A673 (cell line): ENCODE data around the gene RNF208. TPM values are rescaled to one million over a fixed set of nuclear protein-coding genes. Genes with fewer than 3 reads are reported as not detected.

Experiments used
- BruUV-seq: library from RNA; stranded (reverse); fragments of 400-500 nt; replicated peaks from 2 replicates; lab custom pipeline; 2021; lab: Mats Ljungman, UMichigan
- CTCF ChIA-PET: fragments of 300-600 bp; sonication (Branson Sonifier 250); formaldehyde crosslinking; loops from one replicate; lab custom pipeline; 2022; ENCODE audit warnings: antibody characterized with exemption; lab: Charles Lee
- POLR2A ChIA-PET: fragments of 300-600 bp; sonication (Branson Sonifier 250); formaldehyde crosslinking; loops from one replicate; lab custom pipeline; 2022; ENCODE audit warnings: antibody characterized with exemption; ENCODE audit not compliant: low non-redundant PET; lab: Charles Lee
- DNase-seq: peaks from one replicate; pipeline ENCODE4 v3.0.0-alpha.2; 2015; ENCODE audit warnings: low spot score
- H3K27ac ChIP-seq: fragments of 200-600 bp; sonication (generic); 2 replicates; pipeline ENCODE4 v1.5.1; 2016; ENCODE audit warnings: mixed run types, low read depth, mild to moderate bottlenecking, mixed read lengths, antibody characterized with exemption, low read length; ENCODE audit not compliant: poor library complexity, severe bottlenecking
- H3K27me3 ChIP-seq: fragments of 200-600 bp; sonication (generic); replicated peaks from 2 replicates; pipeline ENCODE4 v1.6.1; 2017; ENCODE audit warnings: mixed run types, low read depth, mild to moderate bottlenecking, mixed read lengths, antibody characterized with exemption, low read length; ENCODE audit not compliant: insufficient read depth, poor library complexity
- H3K36me3 ChIP-seq: fragments of 200-600 bp; sonication (generic); 2 replicates; pipeline ENCODE4 v1.6.1; 2016; ENCODE audit warnings: mixed run types, mild to moderate bottlenecking, mixed read lengths, antibody characterized with exemption, low read length; ENCODE audit not compliant: insufficient read depth, poor library complexity, severe bottlenecking
- H3K4me1 ChIP-seq: fragments of 200-600 bp; sonication (generic); 2 replicates; pipeline ENCODE4 v1.6.1; 2017; ENCODE audit warnings: mixed run types, mild to moderate bottlenecking, mixed read lengths, antibody characterized with exemption, low read length; ENCODE audit not compliant: insufficient read depth, poor library complexity, severe bottlenecking
- H3K4me3 ChIP-seq: fragments of 200-600 bp; sonication (generic); 2 replicates; pipeline ENCODE4 v1.5.1; 2016; ENCODE audit warnings: low read depth, mixed run types, mild to moderate bottlenecking, mixed read lengths, low read length; ENCODE audit not compliant: poor library complexity, severe bottlenecking
- H3K9me3 ChIP-seq: fragments of 200-600 bp; sonication (generic); 2 replicates; pipeline ENCODE4 v1.6.1; 2016; ENCODE audit warnings: mixed run types, low read depth, mild to moderate bottlenecking, mixed read lengths, antibody characterized with exemption, low read length; ENCODE audit not compliant: poor library complexity, severe bottlenecking
- CTCF ChIP-seq: fragments of 300-800, 200-600 bp; sonication (generic); conservative IDR thresholded peaks from 2 replicates; pipeline ENCODE4 v1.5.1; 2017; ENCODE audit warnings: low read depth, mild to moderate bottlenecking, antibody characterized with exemption, low read length, moderate library complexity, mixed read lengths
- EZH2 ChIP-seq: fragments of 200-600 bp; sonication (generic); IDR thresholded peaks from 2 replicates; pipeline ENCODE4 v1.6.1; 2017; ENCODE audit warnings: borderline replicate concordance, low read depth, mild to moderate bottlenecking, mixed read lengths, antibody characterized with exemption, low read length; ENCODE audit not compliant: poor library complexity, severe bottlenecking
- intact Hi-C: fragments of 100-400 bp; cut with micrococcal nuclease; formaldehyde crosslinking; loops from one replicate; pipeline ENCODE4 v1.10.0; 2022; ENCODE audit not compliant: unreplicated experiment
- total RNA-seq: library from RNA; stranded (reverse); gene quantifications from 2 replicates; pipeline ENCODE4 v1.2.3, GENCODE V29; 2021

RNF208 gene
- total RNA-seq, 1 experiment from 2014 or later: 13.7 TPM

- POLR2A ChIA-PET: no interaction called here
- CTCF ChIA-PET: no interaction called here
- H3K36me3 ChIP-seq: no peaks in the 10 kb centered on the region
- H3K4me1 ChIP-seq: peaks cover 23% of the 10 kb centered on the region
- no peak overlapping the region for H3K4me3 ChIP-seq
- BruUV-seq: no TSS peak
- intact Hi-C loops: no loop called here
- DNase-seq: no peak
- H3K27me3 ChIP-seq: no peaks in the 10 kb centered on the region
- TF ChIP-seq EZH2 (no peak), CTCF (no peak)
- H3K9me3 ChIP-seq: no peaks in the 10 kb centered on the region
- H3K27ac ChIP-seq: peak overlapping the region; percentile 23
Measured at GRCh38 chr9:137198051-137198901, 23.8 kb downstream of the RNF208 start.

- Histone ChIP-seq H3K4me3 (no peak overlapping the region), H3K27ac (no peak overlapping the region), H3K9me3 (no peaks in the 10 kb centered on the region), H3K36me3 (peaks cover 2% of the 10 kb centered on the region), H3K4me1 (peaks cover 13% of the 10 kb centered on the region), H3K27me3 (no peaks in the 10 kb centered on the region)
- DNase-seq: no peak
- no peak for TF ChIP-seq CTCF
- TF ChIP-seq EZH2: no peak
- no TSS peak for BruUV-seq
- ChIA-PET POLR2A (no interaction called here), CTCF (interaction anchor here (0.6 kb wide), 2 partner anchors 62 to 128 kb away, joined by 5 to 6 read pairs; no protein-coding TSS in a partner anchor)
- intact Hi-C loops: no loop called here
Measured at GRCh38 chr9:137195525-137196220, 26.4 kb downstream of the RNF208 start.

GRCh38 chr9:137194909-137195308 is 27.1 kb downstream of the RNF208 start:
- DNase-seq: no peak
- CTCF ChIA-PET: interaction anchor here (0.7 kb wide), 1 partner anchor 42 kb away, joined by 3 read pairs; no protein-coding TSS in a partner anchor
- BruUV-seq: no TSS peak

More at GRCh38 chr9:137194909-137195308, 27.1 kb downstream of the RNF208 start:
- peaks cover 13% of the 10 kb centered on the region for H3K4me1 ChIP-seq
- TF ChIP-seq EZH2 (no peak), CTCF (no peak)
- no peaks in the 10 kb centered on the region for H3K27me3 ChIP-seq
- peaks cover 2% of the 10 kb centered on the region for H3K36me3 ChIP-seq
- intact Hi-C loops: no loop called here
- no peak overlapping the region for H3K27ac ChIP-seq
- POLR2A ChIA-PET: interaction anchor here (0.6 kb wide), 1 partner anchor 10 kb away, joined by 3 read pairs; no protein-coding TSS in a partner anchor
- H3K9me3 ChIP-seq: no peaks in the 10 kb centered on the region
- no peak overlapping the region for H3K4me3 ChIP-seq
